NCI-H748 treated with DMSO at 0.1 percent for 48 hours (cell line): ENCODE results near the gene RPL36.
"Not testable (repeated sequence)": the region's sequence is repeated elsewhere in the genome, so short reads cannot be mapped to it uniquely, and the experiment has no call there.

ENCODE experiments used
- DNase-seq: peaks from one replicate; lab custom pipeline; 2025; lab: John Stamatoyannopoulos, UW

RPL36 gene

DNA sequence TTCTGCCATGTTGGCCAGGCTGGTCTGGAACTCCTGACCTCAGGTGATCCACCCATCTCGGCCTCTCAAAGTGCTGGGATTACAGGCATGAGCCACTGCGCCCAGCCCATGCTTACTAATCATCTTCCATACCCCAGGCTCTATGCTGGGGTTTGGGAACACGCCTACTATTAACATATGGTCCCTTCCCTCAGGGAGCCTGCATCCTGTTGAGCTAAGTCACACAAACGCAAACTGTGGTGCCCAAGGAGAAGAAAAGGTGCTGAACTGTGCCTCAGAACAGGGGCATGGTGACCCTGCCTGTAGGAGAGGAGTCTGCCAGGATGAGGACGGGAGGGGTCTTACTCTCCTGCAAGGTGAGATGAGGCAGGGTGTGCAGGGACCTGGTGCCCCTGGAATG, 15.4 kb upstream of the RPL36 start:
- DNase-seq: no peak

DNA sequence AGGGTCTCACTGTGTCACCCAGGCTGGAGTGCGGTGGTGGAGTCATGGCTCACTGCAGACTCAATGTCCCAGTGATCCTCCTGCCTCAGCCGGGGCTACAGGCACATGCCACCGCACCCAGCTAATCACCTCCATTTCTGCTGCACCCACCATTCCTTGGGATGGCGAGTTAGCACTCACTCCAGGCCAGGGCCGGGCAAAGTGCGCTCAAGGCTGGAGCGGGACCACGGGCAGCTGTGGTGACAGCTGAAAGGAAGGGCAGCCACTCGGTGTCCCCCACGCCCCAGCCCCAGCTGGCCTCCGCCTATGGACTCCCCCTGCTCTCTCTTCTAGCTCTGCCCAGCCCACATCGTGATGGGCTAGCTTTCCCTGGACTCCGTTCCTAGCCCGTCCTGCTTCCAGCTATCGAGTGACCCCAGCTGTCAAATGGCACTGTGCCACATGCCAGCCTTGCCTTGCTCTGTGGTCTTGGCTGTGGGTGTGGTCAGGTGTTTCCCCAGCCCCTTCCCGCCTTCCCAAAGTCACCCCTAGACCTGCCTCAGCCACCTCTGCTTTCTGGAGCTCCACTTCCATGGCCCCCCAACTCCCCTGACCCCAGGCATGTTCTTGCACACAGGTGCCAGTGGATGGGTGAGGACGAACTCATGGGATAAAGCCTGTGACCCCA, 13.9 kb upstream of the RPL36 start:
- no peak for DNase-seq

DNA sequence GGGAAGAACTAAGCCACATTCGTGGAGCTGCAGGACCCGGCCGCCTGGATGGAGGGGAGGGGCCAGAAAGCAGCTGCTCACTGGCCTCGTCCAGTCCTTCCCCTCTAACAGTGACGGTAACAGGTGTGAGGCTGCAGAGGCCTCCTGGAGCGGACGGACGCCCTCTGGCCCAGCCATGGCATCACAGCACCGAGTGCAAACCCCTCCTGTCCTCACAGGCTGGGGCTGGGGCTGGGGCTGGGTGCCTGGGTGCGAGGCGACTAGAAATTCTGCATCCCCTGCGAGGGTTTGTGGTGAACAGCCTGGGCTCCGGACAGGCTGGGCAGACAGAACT, 13.4 kb upstream of the RPL36 start:
- DNase-seq: no peak

DNA sequence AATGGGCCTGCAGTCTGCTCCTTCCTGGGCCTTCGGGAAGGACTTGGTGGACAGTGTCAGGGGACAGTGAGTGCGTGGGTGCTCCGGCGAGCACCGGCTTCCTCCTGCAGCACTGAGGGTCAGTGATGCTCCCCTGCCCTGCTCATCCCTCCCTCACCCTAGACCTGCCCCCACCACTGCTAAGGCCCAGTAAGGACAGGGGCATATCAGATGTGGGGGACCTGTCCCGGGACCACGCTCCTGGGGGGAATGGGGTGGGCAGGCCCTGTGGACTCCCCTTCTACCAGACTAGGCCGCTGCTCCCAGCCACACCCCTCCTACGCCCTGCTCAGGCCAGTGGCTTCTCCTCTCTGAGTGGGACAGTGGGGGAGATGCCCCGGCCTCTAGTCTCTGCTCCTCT, 13.0 kb upstream of the RPL36 start:
- DNase-seq: no peak

DNA sequence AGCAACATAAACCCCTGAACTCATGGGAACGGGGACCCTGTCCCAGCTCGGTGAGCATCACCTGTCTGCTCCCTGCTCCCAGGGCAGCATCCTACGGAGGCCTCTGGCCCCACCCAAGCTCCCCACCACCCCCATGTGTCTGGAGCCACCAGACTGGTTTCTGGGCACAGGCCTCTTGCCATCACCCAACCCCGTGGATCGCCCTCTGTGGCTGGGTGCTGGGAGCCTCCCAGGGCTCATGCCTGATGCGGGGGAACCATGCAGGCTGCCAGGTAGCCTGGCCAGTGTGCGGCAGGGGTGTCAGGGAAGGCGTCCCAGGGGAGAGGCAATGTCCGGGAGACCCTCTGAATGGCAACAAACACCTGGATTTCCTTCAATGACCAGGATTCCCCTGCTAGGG, 12.5 kb upstream of the RPL36 start:
- DNase-seq: no peak

DNA sequence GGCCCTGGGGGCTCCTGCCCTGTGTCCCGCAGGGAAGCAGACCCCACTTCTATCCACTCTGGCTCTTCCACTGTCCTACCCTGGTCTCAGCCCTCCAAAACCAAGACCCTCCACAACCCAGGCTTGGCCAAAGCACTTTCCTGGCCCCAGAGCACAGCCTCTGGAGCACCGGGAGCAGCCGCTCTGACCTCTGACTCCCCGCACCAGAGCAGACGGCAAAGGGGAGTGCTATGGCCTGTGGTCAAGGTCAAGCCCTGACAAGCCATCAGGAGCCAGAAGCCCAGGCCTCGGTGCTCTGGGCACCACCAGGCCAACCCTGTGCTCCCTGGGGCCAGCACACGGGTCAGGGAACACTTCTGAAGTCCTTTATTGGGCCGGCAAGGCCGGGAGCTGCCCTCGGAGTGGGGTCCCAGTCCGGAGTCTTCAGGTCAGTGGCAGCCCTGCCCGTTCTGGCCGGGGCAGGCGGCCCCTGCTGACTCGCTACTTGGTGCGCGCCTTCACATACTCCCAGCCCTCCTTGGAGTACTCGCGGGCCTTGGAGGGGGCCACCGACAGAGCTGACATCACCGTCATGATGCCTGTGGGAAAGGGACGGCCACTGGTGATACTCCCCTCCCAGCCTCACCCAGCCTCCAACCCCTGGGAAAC, 11.9 kb upstream of the RPL36 start:
- no peak for DNase-seq

DNA sequence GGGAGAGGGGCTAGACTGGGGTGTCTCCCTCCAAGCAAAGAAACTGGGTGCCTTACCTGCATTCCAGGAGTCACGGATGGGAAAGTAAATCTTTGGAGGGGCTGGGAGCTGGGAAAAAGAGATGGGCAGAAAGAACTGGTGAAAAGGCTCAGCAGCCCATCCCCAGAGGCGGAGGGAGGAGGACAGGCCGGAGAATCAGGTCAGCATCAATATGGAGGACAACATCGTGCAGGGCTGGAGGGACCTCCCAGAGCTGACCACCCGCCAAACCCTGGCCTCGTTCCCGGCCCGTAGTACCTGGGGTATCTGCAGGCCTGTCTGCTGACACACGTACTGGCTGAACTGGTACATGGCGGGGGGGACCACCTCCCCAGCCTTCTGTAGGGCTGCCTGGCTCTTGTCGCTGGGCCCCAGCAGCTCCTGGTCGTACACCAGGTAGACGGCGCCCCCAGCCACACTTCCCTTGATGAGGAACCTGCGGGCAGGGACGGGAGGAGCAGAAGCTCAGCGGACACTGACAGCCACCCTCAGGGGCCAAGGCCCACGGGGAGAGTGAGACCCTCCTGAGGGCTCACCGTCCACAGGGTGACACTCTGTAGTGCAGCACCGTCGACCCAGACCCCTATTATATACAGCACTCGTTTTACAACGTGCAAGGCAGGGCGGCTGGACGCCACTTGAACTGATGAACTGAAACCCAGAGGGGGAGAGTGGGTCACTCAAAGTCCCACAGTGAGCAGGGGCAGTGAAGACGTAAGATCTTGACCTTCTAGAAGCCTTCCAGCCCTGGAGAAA, 10.6 kb upstream of the RPL36 start:
- DNase-seq: no peak

DNA sequence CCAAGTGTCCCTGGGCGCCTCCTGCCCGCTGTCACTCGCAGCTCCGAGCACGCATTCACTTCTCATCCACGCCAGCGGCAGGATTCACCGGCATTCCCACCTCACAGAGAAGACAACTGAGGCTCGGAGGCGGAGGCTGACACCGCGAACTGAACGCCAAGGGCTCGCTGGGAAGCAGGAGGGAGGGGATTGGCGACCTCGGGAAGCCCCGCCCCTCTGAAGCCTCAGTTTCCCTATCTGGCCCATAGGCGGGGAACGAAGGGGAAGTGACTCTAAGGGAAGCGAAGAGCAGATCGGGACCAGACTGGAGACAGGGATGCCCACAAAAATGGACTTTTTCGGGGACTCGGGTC, 10.0 kb upstream of the RPL36 start:
- no peak for DNase-seq

DNA sequence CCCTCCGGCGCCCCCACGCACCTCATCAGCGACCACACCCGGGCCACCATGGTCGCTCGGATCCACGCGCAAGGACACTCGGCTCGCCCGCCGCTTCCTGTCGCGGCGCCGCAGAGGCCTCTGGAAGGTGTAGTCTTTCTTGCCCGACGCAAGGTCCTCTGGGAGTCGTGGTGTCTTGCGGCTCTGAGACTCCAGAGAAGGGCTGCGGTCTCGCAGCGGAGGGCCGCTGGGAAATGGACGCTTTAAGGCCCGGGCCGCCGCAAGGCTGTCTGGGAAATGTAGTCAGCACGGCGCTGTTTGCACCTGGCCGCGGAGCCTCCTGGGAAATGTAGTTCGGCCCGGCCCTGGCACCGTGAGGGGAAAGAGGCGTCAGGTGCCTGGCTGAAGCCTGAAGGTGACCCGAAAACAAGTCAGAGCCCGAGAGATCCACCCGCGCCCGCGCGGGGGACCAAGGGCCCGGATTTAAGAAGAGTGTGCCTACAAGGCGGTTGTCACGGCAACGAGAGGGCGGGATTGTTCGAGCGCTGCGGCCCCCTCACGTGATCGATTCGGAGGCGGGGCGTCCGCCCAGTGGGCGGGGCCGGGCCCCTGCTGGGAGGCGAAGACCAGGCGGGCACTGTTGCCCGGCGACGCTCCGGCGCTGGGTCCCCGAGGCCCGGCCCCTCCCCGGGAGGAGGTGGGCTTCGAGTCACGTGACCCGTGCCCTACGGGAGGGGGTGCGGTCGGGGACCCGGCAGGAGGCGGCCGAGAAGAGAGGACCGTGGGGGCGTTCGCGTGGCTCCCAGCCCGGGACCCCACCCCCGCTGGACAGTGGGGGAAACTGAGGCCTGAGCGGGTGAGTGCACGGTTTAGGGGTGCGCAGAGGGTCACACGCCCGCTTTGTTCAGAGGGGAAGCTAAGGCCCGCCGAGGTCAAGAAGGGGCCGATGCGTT, 9.4 kb upstream of the RPL36 start, which contains the start of the genes HSD11B1L and MICOS13:
Gene HSD11B1L, plus strand, starts transcription at position 591 of the 932 bp plus-strand sequence. CDS start 3,806 bp downstream, outside the sequence.
Gene MICOS13, minus strand, starts transcription at position 80 of the 932 bp plus-strand sequence. Its CDS starts 30 bp downstream, at position 50.
- peak; percentile 88 for DNase-seq

DNA sequence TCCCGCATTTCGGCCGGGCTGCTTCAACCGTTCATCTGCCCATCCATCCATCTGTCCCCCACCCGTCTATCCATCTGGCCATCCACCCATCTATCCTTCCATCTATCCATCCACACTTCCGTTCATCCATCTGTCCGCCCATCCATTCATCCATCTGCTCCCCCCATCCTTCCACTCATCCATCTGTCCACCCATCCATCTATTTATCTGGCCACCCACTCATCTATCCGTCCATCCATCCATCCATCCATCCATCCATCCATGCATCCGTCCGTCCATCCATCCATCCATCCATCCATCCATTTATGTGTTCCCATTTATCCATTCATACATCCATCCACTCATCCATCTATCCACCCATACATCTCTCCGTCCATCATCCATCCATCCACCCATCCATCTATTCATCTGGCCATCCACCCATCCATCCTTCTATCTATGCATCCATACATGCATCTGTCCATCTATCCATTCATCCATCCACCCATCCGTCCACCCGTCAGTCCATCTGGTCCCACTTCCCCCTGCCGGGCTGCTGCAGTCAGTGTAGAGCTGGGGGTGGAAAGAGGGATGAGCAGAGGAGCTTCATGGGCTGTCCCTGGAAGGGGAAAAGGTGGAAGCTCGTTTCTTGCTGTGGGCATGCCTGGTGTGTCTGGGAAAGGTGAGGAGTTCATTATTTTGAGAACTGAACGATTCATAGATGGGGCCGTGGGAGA, 8.5 kb upstream of the RPL36 start:
- DNase-seq: no peak

DNA sequence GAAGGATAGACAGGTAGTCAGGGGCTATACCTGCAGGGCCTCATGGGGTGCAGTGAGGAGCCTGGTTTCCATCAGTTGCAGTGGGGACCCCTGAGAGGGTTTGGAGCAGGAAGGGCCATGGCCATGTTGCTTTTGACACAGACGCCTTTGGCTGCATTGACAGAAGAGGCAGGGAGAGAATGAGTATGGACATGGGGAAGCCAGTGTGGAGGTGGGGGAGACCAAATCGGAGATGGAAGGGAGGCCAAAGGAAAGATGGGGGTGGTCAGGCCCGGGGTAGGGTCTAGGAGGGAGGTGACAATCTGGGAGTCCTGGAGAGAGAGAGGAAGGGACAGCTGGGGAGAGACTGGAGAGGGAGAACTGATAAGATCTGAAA, 8.0 kb upstream of the RPL36 start:
- DNase-seq: no peak

DNA sequence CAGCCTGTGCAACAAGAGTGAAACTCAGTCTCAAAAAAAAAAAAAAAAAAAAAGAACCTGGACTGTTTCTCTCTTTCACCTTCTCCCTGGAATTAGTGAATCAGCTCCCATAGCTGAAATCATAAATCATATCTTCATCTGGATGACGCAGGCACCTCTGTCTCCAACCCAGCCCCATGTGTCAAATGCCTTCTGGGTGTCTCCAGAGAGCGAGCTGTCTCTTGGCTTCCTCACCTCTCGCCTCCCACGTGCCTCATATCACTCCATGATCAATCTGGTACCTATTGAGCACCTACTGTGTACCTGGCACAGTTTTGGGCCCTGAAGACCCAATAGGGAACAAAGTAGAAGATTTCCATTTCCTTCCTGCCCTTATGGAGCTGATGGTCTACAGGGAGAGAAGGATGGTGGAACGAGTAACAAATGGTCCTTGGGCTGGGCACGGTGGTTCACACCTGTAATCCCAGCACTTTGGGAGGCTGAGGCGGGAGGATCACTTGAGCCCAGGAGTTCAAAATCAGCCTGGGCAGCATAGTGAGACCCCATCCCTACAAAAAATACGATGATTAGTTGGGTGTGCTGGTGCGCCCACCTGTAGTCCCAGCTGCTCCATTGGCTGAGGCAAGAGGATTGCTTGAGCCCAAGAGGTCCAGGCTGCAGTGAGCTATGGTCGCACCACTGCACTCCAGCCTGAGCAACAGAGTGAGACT, 6.8 kb upstream of the RPL36 start:
- no peak for DNase-seq

DNA sequence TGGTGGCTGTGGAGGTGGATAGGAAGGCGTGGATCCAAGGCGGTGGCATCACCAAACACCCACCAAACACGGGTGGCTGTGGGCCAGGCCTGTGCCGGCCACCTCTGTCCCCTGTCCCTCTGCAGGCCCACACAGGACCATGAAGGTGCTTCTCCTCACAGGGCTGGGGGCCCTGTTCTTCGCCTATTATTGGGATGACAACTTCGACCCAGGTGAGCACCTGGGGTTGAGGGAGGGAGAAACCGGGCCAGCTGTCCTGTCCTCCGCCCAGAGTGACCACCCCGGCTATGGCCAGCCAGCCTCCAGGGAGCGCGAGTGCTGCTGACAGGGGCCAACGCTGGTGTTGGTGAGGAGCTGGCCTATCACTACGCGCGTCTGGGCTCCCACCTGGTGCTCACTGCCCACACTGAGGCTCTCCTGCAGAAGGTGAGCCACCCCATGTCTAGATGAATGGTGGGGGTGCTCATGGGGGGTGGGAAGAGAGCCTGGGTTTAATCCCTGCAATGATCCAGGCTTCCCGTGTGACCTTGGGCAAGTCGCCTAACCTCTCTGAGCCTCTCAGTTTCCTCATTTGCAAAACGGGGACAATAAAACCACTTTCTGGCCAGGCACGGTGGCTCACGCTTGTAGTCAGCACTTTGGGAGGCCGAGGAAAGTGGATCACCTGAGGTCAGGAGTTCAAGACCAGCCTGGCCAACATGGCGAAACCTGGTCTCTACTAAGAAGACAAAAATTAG, 5.2 kb upstream of the RPL36 start:
- no peak for DNase-seq

DNA sequence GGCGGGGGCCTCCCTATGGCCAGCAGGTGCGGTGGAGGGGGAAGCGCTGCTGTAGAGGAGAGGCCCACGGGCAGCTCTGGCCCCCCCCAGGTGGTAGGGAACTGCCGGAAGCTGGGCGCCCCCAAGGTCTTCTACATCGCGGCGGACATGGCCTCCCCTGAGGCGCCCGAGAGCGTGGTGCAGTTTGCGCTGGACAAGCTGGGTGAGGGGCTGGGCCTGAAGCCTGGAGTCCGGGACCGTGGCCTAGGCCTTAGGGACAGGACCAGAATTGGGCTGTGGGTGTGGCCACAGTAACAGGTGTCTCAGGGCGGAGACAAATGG, 3.8 kb upstream of the RPL36 start:
- DNase-seq: no peak

DNA sequence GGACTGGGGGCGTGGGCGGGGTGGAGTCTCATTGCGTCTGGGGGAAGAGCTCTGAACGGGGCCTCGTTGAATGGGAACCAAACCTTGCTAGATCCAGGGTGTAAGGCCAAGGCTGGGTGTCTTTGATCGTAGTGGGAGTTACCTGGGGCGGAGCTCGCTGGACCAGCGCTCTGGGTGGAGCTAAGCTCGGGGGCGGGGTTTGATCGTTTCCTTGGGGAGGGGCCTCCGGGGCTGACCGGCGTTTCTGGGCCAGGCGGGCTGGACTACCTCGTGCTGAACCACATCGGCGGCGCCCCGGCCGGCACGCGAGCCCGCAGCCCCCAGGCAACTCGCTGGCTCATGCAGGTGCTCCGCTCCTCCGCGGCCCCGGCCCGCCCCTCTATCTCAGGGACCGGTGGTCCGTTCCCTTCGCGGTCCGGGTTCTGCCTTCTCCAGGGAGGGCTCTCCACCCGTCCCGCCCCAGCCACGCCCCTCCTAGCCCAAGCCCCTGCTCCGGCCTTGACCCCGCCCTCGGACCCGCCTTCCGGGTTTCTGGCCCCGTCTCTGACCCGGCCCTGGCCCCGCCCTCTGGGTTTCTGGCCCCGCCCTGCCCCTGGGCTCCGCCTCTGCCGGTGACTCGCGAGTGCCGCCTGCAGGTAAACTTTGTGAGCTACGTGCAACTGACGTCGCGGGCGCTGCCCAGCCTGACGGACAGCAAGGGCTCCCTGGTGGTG, 3.3 kb upstream of the RPL36 start:
- peak; percentile 59 for DNase-seq

DNA sequence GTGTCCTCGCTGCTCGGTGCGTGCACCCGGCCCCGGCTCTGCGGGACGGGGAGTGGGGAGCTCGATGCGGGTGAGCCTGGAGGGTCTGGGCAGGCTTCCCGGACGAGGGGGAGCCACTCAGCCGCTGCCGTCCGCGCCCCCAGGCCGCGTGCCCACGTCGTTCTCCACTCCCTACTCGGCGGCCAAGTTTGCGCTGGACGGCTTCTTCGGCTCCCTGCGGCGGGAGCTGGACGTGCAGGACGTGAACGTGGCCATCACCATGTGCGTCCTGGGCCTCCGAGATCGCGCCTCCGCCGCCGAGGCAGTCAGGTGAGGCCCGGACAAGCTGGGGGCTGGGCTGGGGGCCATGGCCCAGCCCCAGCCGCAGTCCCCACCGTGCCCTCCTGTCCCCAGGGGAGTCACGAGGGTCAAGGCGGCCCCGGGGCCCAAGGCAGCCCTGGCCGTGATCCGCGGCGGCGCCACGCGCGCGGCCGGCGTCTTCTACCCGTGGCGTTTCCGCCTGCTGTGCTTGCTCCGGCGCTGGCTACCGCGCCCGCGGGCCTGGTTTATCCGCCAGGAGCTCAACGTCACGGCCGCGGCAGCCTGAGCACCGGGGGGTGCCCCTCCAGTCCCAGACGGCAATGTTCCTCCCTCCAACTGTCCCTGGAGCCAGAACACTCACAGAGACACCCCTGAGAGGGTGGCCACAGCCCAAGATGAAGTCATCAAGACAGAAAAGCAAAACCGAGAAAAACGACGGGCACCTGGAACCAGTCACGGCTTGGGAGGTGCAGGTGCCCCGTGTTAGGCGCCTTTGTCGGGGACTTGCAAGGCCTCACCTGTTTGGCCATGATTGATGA, 2.5 kb upstream of the RPL36 start:
- no peak for DNase-seq

DNA sequence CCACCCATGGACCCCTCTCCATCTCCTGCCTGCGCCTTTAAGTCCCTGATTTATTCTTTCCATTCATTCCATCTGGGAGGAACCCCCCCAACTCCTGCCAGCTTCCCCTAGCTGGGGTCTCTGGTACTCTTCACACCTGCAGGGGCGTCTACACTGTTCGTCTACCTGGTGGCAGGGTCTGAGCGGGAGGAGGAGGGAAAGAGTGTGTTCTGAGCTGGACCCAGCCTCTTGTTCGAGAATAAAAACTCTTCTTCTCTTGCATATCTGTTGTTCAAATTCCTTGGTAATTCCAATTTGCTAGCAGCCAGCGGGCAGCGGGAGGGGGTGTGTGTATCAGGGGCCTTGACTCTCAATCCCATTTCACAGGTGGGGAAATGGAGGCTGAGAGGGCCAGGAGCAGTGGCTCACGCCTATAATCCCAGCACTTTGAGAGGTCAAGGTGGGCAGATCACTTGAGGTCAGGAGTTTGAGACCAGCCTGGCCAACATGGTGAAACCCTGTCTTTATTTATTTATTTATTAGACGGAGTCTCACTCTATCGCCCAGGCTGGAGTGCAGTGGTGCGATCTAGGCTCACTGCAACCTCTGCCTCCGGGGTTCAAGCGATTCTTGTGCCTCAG, 1.7 kb upstream of the RPL36 start:
- DNase-seq: not testable (repeated sequence)
